DND-41 (cell line): Measurements from ENCODE around the gene KRT77.

Experiments
- EZH2 ChIP-seq: IDR thresholded peaks from 3 replicates; pipeline ENCODE4 v1.6.1; 2012; ENCODE audit warnings: borderline replicate concordance, low read depth, mild to moderate bottlenecking, moderate library complexity, low read length, inconsistent platforms; ENCODE audit not compliant: severe bottlenecking
- TF ChIP-seq, protein P1 (sequence below): IDR thresholded peaks from 2 replicates; pipeline ENCODE4 v1.5.1; 2012; ENCODE audit warnings: borderline replicate concordance, low read length, moderate library complexity, mild to moderate bottlenecking; ENCODE audit not compliant: poor library complexity, severe bottlenecking; ENCODE audit errors: extremely low read depth

DNA sequence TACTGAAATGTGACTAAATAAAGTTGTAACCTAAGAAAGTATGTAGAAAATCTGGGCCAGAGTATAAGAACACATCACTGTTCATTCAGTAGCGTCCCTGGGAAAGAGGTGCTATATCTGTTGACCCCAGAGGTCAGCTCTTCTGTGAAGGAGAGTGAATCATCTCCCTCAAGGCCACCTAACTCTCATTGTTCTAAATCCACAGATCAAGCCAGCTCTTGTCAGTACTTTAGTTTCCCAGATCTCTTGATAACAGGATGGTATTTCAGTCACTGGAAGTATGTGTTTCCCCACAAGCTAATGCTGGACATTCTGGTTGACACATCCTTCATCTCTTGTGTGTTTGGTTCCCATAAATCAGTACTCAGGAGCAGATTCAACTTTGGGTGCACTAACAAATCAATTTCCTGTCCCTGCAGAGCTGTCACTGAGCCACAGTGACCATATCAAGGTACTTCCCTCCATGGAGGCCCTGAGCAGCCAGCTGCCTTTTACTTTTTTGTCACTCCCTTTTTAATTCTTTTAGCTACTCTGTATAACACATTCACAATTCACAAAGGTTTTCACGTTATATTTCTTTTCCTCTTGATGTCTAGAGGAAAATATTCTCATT lies 30.9 kb downstream of the KRT77 start:
- TF ChIP-seq, protein P1, sequence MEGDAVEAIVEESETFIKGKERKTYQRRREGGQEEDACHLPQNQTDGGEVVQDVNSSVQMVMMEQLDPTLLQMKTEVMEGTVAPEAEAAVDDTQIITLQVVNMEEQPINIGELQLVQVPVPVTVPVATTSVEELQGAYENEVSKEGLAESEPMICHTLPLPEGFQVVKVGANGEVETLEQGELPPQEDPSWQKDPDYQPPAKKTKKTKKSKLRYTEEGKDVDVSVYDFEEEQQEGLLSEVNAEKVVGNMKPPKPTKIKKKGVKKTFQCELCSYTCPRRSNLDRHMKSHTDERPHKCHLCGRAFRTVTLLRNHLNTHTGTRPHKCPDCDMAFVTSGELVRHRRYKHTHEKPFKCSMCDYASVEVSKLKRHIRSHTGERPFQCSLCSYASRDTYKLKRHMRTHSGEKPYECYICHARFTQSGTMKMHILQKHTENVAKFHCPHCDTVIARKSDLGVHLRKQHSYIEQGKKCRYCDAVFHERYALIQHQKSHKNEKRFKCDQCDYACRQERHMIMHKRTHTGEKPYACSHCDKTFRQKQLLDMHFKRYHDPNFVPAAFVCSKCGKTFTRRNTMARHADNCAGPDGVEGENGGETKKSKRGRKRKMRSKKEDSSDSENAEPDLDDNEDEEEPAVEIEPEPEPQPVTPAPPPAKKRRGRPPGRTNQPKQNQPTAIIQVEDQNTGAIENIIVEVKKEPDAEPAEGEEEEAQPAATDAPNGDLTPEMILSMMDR: no peak
- no peak for TF ChIP-seq EZH2
